GM21529 (cell line): ENCODE results near the gene TMEM242.
"Not testable (repeated sequence)": the region's sequence is repeated elsewhere in the genome, so short reads cannot be mapped to it uniquely, and the experiment has no call there.

Experiments
- ATAC-seq: cut with Tn5 transposase; IDR thresholded peaks from one replicate; pipeline ENCODE4 v1.9.1; 2021; ENCODE audit not compliant: unreplicated experiment

TMEM242 gene

GRCh38 chr6:157325069-157325805 lies 1.9 kb upstream of the TMEM242 start:
- ATAC-seq = no peak

- peak; percentile 24 for ATAC-seq
These were observed 614 bp upstream of the TMEM242 start for GRCh38 chr6:157323966-157324300.

GRCh38 chr6:157322792-157323254 lies 496 bp downstream of the TMEM242 start:
- no peak for ATAC-seq

- no peak for ATAC-seq
These were observed 6.2 kb downstream of the TMEM242 start for GRCh38 chr6:157316871-157317814.

GRCh38 chr6:157314705-157315321 lies 8.5 kb downstream of the TMEM242 start:
- peak; percentile 82 for ATAC-seq

GRCh38 chr6:157313531-157314467 lies 9.5 kb downstream of the TMEM242 start:
- no peak for ATAC-seq

- no peak for ATAC-seq
These were observed 10.6 kb downstream of the TMEM242 start for GRCh38 chr6:157312757-157313156.

GRCh38 chr6:157310693-157311092 lies 12.6 kb downstream of the TMEM242 start:
- ATAC-seq = not testable (repeated sequence)

- no peak for ATAC-seq
These were observed 15.7 kb downstream of the TMEM242 start for GRCh38 chr6:157307661-157308060.

- no peak for ATAC-seq
These were observed 17.4 kb downstream of the TMEM242 start for GRCh38 chr6:157305670-157306653.

- no peak for ATAC-seq
These were observed 18.2 kb downstream of the TMEM242 start for GRCh38 chr6:157304899-157305663.

- no peak for ATAC-seq
These were observed 20.6 kb downstream of the TMEM242 start for GRCh38 chr6:157302736-157303135.

GRCh38 chr6:157300436-157300835 lies 22.9 kb downstream of the TMEM242 start:
- no peak for ATAC-seq

- ATAC-seq = no peak
These were observed 23.3 kb downstream of the TMEM242 start for GRCh38 chr6:157300006-157300405.

- ATAC-seq = no peak
These were observed 25.0 kb downstream of the TMEM242 start for GRCh38 chr6:157298216-157298724.

GRCh38 chr6:157294654-157295053 lies 28.7 kb downstream of the TMEM242 start:
- no peak for ATAC-seq

GRCh38 chr6:157293780-157294179 lies 29.5 kb downstream of the TMEM242 start:
- no peak for ATAC-seq

GRCh38 chr6:157292202-157292601 lies 31.1 kb downstream of the TMEM242 start:
- no peak for ATAC-seq
